Activated gamma-delta T cell treated with anti-CD3 and anti-CD28 coated beads, Interleukin-2, amount 50 U/mL, for 16 hours (primary cell): ENCODE results near the gene PNPLA3.

Experiments
- DNase-seq: peaks from one replicate; pipeline ENCODE4 v3.0.0-alpha.2; 2020; ENCODE audit warnings: low read depth

Gene PNPLA3

DNA sequence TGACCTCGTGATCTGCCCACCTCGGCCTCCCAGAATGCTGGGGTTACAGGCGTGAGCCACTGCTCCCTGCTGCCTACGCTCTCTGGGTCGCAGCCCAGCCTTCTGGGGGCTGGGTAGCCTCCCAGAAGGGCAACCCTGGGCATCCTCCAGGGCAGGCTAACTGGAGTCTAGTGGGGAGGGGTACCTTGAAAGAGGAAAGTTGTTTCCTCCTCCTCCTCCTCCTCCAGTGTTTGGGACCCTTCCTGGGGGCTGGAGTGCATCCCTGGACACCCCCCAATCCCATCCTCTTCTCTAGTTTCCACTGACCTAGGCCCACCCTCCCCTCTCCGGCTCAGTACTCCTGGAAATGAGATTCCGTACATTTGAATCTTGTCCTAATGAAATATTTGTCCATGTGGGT is 1.3 kb downstream of the PNPLA3 start:
- no peak for DNase-seq

DNA sequence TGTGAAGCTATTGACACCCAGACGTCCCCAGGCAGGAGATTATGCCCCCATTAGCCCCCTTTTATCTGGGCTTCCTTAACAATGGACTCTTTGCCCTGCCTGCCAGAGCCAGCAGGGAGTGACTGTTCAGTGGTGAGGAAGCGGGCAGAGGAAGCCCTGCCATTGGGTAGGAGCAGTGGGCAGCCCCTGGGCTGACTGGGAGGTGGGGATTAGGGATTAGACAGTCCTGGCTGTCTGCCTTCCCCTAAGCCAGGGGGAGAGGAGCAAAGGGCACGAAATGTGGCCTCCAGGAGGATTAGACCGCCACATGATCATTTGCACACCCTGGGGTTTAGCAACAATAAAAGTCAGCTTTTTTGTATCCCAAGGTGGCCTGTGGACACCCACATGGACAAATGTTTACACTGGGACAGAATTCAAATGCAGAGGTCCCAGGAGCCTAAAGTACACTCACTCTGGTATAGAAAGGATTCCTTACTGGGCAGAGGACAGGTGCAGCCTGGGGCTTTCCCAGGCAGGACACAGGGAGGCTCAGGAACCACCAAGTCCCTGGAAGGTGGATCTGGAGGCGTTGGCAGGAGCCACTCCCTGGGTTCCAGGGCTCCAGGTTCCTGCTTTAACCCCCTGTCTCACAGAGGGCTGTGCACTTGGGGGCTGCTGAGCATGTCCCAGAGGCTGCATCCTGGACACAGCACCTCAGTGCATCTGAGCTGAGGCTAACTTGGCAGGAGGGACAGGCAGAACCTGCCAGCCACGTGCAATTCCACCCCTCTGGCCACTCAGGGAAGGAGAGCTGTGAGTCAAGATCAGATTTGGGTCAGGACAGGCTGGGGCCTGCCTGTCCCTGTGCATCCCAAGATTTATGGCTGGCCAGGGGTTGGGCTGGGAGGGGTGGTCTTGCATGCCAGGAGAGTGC is 2.1 kb downstream of the PNPLA3 start:
- DNase-seq: no peak

DNA sequence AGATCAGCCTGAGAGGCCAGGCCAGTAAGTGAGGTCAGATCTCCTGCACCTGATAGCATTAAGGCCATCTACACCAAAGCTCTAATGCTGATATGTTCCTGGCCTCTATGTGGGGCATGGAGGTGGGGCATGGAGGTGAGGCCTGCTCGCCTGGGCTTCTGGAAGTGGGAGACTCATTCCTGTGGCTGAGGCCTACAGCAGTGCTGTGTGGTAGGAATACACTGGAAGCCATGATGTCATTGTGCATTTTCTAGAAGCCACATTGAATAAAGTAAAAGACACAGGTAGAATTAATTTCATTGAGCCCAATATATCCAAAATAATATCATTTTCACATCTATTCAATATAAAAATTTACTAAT is 2.7 kb downstream of the PNPLA3 start:
- no peak for DNase-seq

DNA sequence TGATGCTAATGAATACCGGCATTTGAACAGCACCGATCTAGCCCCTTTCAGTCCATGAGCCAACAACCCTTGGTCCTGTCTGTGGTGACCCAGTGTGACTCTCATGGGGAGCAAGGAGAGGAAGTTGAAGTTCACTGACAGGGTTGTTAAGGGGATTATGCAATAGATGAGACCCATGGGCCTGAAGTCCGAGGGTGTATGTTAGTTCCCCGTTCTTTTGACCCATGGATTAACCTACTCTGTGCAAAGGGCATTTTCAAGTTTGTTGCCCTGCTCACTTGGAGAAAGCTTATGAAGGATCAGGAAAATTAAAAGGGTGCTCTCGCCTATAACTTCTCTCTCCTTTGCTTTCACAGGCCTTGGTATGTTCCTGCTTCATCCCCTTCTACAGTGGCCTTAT is 4.9 kb downstream of the PNPLA3 start:
- DNase-seq: no peak

DNA sequence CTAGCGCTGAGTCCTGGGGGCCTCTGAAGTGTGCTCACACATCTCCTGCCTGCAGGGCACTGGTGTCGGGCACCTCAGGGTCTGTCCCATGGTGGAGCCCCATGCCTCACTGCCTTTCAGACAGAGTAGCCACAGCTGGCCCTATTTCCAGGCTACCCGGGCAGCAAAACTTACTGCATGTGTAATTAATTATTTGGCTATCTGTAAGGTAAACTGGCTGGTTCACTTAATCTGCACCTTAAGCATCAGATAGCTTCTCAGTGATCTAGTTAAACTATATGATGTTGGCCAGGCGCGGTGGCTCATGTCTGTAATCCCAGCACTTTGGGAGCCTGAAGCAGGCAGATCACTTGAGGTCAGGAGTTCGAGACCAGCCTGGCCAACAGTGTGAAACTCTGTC is 5.3 kb downstream of the PNPLA3 start:
- DNase-seq: no peak

DNA sequence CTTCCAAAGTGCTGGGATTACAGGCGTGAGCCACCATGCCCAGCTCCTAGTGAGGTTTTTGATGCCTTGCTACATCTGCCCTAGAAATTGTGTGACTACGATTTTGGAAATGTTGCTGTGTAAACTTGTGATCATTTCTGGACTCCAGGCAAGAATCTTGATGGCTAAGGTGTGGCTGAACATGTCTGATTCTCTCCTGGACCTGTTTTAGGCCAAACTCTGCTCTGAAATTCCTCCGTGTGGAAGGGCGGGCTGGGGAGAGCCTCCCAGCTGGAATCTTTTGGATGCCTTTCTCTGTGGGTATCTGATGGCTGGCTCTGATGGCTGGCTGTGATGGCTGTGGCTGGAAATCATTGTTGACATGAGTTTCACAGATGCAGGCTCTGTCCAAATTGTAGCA is 8.2 kb downstream of the PNPLA3 start:
- DNase-seq: no peak

DNA sequence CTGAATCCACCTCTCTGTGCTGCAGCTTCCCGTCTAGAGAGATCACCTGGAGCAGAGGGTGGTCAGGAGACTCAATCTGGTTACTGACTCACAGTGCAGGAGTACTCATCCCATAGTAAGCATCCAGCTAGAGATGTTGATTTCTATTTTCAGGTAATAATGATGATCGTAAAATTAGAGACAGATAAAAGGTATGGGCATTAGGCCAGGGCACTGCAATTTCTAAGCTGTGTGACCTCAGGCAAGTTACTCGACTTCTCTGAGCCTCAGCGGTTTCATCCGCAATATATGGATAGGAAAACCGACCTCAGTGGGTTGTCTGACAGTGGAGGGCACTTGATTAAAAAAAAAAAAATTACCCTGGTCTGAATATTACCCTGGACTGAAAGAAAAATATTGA is 17.8 kb downstream of the PNPLA3 start:
- no peak for DNase-seq

DNA sequence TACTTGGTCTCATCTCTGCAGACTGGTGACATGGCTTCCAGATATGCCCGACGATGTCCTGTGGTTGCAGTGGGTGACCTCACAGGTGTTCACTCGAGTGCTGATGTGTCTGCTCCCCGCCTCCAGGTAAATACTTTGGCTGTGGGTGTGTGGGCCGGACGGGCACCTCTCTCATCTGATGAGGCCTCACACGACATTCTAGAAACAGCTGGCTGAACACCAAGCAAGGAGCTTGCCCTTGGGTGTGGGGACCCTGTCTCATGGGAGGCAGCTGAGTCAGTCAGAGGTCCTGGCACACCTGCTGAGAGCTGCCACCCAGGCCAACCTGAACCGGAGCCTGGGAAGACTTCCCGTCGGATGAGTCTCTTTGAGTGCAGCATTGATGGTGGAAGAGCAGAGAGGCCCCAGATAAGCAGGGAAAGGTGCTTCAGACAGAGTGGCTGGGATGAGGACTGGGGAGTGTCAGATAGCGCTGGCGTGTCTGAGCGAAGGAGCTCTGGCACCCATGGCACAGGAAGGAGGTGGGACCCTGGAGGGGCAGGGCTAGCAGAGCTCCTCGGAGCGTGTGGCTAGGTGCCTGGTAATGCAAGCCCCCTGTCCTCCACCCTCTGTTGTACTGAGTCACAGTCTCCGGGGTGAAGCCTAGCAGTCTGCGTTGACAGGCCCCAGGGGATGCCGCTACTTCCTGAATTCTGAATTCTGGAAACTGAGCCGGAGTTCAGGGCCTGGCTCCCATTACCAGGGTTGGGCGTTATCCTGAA is 21.2 kb downstream of the PNPLA3 start:
- no peak for DNase-seq

DNA sequence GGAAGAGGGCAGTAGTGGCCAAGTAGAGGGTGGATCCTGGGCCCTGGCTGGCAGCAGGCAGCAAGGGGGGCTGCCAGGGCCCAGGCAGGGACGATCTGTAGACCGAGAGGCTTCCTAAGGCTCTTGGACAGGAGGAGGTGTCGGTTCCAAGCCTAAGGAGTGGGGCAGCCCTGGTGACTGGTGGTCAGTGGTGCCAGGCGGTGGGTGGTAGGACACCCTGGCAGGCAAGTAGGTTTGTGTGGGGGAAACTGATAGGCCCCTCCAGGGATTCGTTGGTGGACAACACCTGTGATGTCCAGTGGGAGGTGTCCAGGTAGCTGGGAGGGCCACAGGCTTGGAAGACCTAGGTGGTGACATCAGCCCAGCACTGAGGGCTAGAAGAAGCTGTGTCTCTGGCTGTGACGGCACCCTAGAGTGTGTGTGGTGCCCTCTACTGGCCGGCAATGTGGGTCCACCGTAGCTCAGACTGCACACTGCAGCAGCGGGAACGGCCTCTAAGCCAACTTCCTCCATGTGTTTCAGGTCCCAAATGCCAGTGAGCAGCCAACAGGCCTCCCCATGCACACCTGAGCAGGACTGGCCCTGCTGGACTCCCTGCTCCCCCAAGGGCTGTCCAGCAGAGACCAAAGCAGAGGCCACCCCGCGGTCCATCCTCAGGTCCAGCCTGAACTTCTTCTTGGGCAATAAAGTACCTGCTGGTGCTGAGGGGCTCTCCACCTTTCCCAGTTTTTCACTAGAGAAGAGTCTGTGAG is 22.2 kb downstream of the PNPLA3 start:
- peak; percentile 50 for DNase-seq

DNA sequence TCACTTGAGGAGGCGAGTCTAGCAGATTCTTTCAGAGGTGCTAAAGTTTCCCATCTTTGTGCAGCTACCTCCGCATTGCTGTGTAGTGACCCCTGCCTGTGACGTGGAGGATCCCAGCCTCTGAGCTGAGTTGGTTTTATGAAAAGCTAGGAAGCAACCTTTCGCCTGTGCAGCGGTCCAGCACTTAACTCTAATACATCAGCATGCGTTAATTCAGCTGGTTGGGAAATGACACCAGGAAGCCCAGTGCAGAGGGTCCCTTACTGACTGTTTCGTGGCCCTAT is 22.7 kb downstream of the PNPLA3 start:
- DNase-seq: no peak

DNA sequence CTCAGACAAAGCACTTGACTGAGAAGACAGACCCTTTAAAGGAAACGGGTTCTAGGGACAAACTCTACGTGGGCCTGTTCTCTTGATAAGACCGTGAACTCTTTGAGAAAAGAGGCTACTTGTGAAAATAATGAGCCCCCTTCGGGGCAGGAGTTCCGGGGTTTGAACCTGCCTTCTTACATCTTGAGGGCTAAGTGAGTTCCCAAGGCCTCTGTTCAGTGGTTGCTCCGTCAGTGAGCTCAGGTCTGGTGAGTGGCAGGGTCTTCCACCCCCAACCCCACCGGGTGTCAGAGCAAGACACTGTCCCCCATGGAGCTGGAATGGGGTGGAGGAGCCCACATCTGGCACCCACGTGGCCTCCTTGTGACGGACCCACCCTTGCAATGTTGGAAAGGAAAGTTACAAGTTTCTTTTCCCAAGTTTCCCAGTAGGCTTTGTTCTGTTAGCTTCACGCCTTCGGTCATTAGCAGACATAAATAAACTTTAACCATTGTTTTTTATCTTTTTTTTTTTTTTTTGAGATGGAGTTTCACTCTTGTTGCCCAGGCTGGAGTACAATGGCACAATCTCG is 25.3 kb downstream of the PNPLA3 start:
- DNase-seq: no peak

DNA sequence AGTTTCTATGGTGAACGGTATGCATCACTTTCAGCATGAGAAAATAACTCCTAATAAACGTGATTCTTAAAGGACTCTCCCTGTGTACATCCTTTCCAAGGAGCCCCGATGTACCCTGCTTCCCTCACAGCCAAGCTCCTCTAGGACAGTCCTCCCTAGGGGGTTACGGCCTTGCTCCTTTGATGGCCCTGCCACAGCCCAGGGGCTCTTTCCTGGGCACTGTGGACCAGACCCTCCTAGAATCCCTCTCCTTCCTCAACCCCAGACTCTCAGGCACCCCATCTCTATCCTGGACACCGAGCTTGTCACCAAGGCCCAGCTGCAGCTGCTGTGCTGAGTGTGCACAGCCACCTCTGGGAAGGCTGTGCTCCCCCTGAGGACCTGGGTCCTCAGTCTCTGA is 27.8 kb downstream of the PNPLA3 start:
- no peak for DNase-seq

DNA sequence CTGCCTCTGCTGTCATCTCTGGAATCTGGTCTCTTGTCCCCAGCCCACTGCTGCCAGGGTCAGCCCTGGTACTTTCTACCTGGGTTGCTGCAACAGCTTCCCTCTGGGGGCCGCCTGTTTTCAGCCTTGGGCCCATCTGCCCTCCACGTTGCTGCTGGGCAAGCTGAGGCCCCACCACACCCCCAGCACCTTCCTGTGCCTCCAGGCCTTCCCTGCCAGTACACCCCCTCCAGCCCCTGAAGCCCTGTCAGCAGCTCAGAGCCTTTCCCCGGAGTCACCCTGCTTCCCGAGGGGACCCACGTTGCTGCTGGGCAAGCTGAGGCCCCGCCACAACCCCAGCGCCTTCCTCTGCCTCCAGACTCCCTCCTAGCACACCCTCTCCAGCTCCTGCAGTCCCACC is 28.4 kb downstream of the PNPLA3 start:
- no peak for DNase-seq

DNA sequence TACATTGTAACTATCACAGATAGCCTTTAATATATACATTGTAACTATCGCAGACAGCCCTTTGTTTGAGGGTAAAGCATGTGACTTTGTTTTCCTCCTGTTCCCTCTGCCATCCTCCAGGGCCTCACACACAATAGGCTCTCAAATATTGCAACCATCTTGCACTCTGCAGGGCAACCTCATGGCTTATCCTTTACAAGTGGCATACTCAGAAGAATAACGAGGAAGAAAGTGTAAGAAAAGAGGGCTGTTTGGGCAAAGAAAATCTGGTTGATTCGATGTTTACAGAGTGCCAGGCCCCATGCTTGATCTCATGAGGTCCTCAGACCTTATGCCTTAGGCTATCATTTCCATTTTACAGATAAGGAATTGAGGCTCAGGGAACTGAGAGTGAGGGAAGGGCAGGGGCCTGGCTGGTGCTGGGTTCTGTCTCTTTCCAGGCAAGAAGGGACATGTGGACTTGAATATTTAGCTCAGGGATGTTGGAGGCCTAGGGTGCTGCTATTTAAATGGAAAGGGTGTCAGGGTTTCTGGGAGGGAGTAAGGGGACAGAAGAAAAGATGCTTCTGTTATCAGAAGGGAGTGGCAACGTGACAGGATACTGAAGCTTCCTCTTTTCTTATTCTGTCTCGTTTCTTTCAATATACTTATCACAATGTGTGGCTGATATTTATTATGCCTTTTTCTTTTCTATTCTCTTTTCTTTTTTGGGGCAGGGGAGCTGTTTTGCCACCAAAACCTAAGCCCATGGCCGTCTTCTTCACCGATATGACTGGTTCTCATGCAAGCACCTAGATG is 30.6 kb downstream of the PNPLA3 start:
- DNase-seq: no peak

DNA sequence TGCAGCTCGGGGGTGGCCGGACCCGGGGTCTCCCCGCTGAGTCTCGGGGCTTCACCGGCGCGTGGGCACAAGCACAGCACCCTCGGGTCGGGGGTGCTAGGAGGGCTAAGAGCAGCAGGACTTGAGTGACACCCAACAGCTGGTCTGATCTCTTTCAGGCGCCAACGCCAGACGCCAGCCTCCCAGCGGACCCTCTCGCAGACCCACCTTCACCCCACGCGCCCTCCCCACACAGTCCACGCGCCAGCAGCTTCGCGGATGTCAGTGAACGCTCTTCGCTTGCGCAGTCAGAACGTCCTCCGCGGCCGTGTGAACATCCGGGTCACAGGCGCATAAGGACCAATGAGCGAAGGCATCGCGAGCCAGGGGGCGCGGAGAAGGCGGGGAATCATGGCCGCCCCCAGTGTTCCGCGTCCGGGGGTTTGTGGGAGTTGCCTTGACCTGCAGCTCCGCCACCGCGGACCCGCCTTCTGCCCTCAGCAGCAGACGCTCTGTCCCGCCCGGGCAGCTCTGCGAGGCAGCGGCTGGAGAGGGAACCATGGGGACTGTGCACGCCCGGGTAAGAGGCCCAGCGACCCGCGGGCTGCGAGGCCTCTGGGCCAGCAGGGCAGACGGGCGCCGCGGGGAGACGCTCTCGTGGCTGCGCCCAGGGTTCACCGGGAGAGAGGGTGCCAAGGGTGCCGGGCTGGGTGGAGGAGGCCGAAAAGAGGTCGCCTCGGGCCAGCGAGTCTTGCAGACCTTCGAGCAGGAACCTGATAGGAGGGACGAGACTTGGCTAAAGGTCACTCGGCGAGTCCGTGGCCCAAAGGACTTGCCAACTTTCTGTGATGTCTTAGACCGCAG is 31.7 kb downstream of the PNPLA3 start, which contains the start of gene SAMM50:
Gene SAMM50, plus strand, starts transcription at position 403 of the 843 bp plus-strand sequence. Its CDS starts 136 bp downstream, at position 539.
- DNase-seq: peak; percentile 85

DNA sequence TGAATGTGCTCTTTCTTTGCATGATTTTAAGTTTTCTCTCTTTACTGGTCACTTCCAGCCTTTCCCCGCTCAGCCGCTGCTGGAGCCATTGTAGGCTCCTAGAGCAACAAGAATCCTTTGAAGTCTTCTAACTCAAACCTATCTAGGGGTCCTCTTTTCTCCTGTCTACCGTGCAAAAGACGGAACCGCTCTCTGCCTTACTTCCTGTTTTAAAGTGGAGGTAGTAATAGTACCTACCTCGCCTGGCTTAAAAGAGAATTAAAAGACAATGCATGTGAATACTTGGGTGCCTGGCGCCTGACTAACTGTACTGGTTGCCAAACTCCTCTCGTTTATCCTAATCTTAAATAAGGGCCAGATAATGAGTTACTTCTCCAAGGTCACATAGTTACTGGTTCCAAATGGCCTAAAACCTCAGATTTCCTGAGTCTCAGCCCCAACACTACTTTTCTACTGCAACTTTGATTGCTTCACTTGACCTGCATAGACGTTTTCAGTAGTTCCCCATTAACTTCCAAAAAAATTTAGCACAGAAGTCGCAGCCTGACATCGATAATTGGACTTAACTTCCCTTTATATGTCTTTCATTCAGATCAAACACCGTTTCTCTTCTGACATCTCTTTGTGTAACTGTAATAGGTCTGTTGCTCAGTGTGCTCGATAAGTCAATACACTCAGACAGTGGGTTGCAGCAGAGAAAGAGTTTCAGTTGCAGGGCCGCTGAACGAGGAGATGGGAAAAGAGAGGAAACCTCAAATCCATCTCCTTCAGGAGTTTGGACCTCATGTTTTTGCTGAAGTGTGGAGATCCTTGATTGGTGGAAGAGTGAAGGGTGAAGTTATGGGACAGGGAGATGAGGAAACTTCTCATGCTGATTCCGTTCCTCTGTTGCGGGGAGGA is 32.5 kb downstream of the PNPLA3 start:
- no peak for DNase-seq

DNA sequence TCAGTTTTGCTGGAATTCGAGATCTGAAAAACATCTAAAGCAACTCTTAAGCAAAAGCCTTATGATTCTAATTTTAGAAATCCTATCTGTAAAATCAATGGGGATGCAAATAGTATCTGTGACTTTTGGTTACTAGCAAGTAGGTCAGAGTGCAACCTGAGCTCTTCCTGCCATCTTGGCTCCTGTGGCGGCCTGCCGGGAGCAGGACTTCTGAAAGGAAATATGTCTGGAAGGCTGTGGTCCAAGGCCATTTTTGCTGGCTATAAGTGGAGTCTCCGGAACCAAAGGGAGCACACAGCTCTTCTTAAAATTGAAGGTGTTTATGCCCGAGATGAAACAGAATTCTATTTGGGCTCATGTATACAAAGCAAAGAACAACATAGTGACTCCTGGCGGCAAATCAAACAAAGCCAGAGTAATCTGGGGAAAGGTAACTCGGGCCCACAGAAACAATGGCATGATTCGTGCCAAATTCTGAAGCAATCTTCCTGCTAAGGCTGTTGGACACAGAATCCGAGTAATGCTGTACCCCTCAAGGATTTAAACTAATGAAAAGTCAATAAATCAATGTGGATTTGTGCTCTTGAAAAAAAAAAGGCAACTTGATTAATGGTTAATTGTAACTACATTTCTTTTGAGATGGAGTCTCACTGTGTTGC is 33.3 kb downstream of the PNPLA3 start:
- DNase-seq: no peak

DNA sequence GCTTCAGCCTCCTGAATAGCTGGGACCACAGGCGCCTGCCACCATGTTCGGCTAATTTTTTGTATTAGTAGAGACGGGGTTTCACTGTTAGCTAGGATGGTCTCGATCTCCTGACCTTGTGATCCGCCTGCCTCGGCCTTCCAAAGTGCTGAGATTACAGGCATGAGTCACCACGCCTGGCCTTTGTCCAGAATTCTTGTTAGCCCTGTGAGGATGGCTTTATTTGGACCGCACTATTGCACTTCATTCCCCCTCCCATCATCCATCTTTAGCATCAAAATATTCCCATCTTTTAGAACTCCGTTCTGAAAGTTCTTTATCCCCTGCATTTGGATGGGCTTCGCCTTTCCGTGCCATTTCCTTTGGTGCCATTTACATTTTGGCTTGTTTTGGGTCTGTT is 34.3 kb downstream of the PNPLA3 start:
- no peak for DNase-seq

DNA sequence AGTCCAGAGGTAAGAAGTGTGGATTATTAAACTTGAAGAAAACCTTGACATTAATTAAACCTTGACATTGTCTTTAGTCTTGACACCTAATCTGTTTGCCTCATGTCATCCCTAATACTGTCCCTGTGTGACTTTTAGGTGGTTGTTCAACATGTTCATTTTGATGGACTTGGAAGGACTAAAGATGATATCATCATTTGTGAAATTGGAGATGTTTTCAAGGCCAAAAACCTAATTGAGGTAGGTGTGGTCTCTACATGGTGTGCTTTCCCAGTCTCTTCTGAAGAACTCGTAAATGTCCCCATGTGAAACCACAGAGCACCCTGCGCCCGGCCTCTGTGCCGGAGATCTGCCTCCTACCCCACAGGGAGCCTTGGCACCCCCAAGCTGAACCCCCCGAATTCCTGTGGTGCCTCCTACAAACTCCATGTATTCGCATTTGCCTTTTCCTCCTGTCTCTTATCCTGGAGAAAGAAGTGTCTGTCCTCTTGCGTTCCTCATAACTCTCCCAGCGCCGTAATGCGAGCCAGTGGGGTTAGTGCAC is 40.8 kb downstream of the PNPLA3 start:
- no peak for DNase-seq
